Stimulated activated effector memory CD8-positive, alpha-beta T cell treated with anti-CD3 and anti-CD28 coated beads, Interleukin-12 subunit alpha, Interleukin-12 subunit beta, amount 100 ng/mL, for 72 hours (primary cell): ENCODE data around the gene TRMT5.

Experiments
- ATAC-seq: fragments of 150-1000 bp; cut with Tn5 transposase; 2 replicates; pipeline ENCODE4 v1.10.0; 2021
- DNase-seq, 2 donors: peaks; one replicate each; pipeline ENCODE4 v3.0.0; 2021 to 2022; ENCODE audit warnings: low spot score in 2 of 2
- H3K27ac Mint-ChIP-seq: one replicate; pipeline ENCODE4 v1.8.0; 2022; ENCODE audit warnings: mild to moderate bottlenecking, mixed read lengths
- H3K36me3 Mint-ChIP-seq: one replicate; pipeline ENCODE4 v1.8.0; 2022; ENCODE audit warnings: mild to moderate bottlenecking, mixed read lengths
- H3K4me1 Mint-ChIP-seq: one replicate; pipeline ENCODE4 v1.8.0; 2022; ENCODE audit warnings: mixed read lengths
- H3K4me3 Mint-ChIP-seq: one replicate; pipeline ENCODE4 v1.8.0; 2022; ENCODE audit warnings: mild to moderate bottlenecking, mixed read lengths
- H3K9me3 Mint-ChIP-seq: one replicate; pipeline ENCODE4 v1.8.0; 2022; ENCODE audit warnings: mixed read lengths

The TRMT5 gene, protein sequence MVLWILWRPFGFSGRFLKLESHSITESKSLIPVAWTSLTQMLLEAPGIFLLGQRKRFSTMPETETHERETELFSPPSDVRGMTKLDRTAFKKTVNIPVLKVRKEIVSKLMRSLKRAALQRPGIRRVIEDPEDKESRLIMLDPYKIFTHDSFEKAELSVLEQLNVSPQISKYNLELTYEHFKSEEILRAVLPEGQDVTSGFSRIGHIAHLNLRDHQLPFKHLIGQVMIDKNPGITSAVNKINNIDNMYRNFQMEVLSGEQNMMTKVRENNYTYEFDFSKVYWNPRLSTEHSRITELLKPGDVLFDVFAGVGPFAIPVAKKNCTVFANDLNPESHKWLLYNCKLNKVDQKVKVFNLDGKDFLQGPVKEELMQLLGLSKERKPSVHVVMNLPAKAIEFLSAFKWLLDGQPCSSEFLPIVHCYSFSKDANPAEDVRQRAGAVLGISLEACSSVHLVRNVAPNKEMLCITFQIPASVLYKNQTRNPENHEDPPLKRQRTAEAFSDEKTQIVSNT

DNA sequence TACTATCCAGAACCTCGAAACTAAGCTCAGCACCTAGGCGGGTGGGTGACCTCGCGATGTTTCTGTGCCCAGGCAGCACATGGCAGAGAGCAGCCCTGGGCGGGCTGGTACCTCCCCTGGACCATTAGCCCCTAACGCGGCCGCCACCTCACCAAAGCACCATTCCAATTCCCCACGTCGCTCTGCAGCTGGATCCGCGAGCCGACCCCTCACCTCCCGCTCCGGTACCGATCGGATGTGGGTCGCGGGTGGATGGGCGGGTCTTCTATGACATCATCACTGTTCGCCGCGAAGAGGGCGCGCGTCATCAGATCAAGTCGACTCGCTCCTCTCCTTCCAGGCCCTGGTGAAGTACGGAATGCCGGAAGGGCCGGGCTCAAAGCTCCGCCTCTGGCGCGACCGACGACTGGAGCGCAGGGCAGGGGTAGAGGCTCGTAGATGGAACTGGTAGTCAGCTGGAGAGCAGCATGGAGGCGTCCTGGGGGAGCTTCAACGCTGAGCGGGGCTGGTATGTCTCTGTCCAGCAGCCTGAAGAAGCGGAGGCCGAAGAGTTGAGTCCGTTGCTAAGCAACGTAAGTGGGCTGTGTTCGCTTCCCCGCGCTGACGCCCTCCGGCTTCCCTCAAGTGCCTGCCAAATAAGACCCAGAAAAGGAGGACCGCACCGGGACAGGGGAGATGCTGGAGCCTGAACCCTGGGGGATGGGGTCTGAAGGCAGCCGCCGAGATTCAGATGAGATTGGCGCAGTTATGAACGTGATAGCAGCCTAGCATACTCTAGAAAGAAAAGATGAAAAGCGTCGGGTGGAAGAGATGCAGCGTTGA, at the start of gene TRMT5, which contains the start of gene SLC38A6:
TSS of gene TRMT5 (minus strand) at position 269 of the 822 bp plus-strand sequence. CDS start at position 163, 106 bp downstream.
TSS of gene SLC38A6 (plus strand) at position 435 of the 822 bp plus-strand sequence. CDS start at position 468, 33 bp downstream.
- H3K4me1 Mint-ChIP-seq = peaks cover 6% of the 10 kb centered on the region
- DNase-seq = peak; percentile 88 to 98
- no peaks in the 10 kb centered on the region for H3K9me3 Mint-ChIP-seq
- peaks cover 9% of the 10 kb centered on the region for H3K36me3 Mint-ChIP-seq
- no peak within 1 kb of the TSS for H3K4me3 Mint-ChIP-seq
- ATAC-seq = peak; percentile 95
- H3K27ac Mint-ChIP-seq = no peak within 1 kb of the TSS

DNA sequence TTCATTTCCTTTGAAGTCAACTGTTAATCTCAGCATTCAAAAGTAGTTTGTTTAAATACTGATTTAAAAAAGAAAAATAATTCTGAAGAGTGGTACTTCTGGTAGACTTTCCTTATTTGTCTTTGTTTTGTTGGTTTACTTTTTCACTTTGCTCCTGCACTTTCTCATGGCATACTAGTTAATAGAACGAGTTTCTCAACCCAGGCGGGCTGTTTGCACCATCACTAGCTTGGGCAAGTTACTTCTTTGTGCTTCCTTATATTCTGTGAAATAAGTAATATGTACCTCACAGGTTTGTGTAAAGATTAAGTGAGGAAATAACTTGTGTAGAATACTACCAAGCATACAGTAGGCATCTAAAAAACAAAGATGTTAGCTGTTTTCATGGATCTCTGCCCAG, 45.6 kb upstream of the TRMT5 start:
- no peak for DNase-seq
- Mint-ChIP-seq H3K27ac (no peak overlapping the region), H3K36me3 (peaks cover 4% of the 10 kb centered on the region)

DNA sequence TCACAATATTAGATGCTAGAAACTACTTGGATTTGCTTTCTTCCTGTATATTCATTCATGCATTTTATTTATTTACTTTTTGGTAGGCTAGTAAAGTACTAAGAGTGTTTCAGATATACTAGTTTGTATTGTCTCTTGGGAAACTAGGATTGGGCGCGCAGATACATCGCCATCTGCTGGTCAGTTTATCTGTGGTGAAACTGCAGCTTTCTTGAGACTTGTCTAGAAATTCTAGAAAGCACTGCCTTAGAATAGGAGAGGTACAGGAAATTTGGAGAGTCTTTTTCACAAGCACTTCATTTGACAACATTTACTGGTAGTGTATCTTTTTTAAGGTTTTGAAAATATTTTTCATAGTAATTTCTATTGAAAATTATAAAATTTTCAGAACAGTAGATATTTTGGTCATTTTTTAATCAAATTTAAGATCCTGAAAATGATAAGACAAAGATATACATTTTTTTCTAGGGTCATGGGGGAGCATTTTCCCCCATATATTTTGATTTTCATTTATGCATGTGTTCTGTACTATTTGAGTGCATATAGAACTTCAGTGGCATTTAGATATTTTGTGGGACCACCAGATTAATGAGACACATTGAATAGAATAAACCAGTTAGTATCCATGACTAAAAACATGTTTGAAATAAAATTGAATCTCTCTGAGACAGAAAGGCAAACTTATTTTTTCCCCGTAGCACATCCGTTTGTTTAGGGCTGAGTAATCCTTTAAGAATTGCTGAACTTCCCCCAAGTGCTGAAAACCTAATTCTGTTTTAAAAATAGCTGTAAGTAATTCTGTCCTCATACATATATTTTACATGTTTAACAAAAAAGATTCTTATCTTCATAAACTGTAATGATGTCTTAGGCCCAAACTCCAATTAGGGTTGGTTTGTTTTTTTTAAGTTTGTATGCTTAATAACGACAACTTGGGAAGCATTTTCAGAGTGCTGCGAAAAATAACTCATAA, 44.7 kb upstream of the TRMT5 start:
- H3K36me3 Mint-ChIP-seq = peaks cover 4% of the 10 kb centered on the region

More for the DNA sequence above, 45.6 kb upstream of the TRMT5 start:
- ATAC-seq = no peak
- no peaks in the 10 kb centered on the region for H3K4me1 Mint-ChIP-seq
- no peaks in the 10 kb centered on the region for H3K9me3 Mint-ChIP-seq
- no peak overlapping the region for H3K4me3 Mint-ChIP-seq

DNA sequence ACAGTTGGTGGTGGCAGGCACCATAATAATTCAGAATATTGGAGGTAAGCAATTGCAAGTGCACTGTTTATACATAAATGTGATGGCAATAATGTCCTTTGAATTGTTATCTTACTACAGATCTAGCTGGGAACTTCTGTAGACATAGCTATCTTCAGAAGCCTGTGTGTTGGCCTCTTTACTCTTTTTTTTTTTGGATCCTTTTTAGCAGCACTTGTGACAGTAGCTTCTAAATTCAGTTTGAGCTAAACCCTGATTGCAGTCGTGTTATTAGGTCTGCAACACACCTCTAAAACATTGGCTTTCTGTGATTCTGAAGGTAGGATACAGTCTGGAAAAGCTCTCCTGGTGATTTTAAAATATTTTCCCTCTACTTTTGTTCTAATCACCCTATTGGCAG, 38.7 kb upstream of the TRMT5 start:
- no peak for DNase-seq
- no peak overlapping the region for H3K4me3 Mint-ChIP-seq
- ATAC-seq = no peak
- no peaks in the 10 kb centered on the region for H3K9me3 Mint-ChIP-seq
- H3K4me1 Mint-ChIP-seq = no peaks in the 10 kb centered on the region
- H3K27ac Mint-ChIP-seq = no peak overlapping the region
- no peaks in the 10 kb centered on the region for H3K36me3 Mint-ChIP-seq

More for the DNA sequence above, 44.7 kb upstream of the TRMT5 start:
- Mint-ChIP-seq H3K27ac (no peak overlapping the region), H3K4me1 (no peaks in the 10 kb centered on the region), H3K4me3 (no peak overlapping the region), H3K9me3 (no peaks in the 10 kb centered on the region)
- DNase-seq (peak; percentile 30 to 58), ATAC-seq (peak; percentile 63)

DNA sequence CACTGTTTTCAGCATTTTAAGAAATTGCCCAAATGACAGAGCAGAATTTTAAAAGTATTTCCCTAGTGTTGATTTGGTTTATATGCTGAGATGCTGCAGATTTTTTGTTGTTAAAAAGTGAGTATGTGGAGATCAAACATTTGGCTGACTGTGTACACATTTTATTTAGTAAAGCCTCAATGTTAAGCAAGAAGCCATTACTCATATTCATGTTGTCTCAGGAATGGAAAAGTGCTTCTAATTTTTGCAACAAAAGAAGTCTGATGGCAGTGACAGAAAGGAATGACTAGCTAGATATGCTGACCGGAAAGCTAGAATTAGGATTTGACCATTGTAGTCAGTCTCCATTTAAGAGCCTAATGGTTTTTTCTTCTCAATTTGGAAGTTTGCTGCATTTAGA, 22.7 kb upstream of the TRMT5 start:
- H3K4me3 Mint-ChIP-seq = no peak overlapping the region
- DNase-seq (no peak), ATAC-seq (no peak)
- no peak overlapping the region for H3K27ac Mint-ChIP-seq
- H3K4me1 Mint-ChIP-seq = no peaks in the 10 kb centered on the region
- H3K9me3 Mint-ChIP-seq = no peaks in the 10 kb centered on the region
- H3K36me3 Mint-ChIP-seq = no peaks in the 10 kb centered on the region

DNA sequence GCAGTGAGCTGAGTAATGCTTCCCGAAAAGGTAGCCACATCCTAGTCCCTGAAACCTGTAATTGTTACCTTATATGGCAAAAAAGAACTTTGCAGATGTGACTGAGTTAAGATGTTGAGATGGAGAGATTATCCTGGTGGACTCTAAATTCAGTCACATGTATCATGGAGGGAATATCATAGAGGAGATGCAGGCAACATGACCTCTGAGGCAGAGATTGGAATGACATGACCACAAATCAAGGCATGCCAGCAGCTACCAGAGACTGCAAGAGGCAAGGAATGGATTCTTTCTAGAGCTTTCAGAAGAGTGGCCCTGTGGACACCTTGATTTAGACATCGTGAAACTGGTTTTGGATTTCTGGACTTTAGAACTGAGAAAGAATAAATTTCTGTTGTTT, 18.7 kb upstream of the TRMT5 start:
- no peak overlapping the region for H3K27ac Mint-ChIP-seq
- no peaks in the 10 kb centered on the region for H3K4me1 Mint-ChIP-seq
- no peaks in the 10 kb centered on the region for H3K36me3 Mint-ChIP-seq
- ATAC-seq (no peak), DNase-seq (no peak)
- H3K4me3 Mint-ChIP-seq = no peak overlapping the region
- H3K9me3 Mint-ChIP-seq = no peaks in the 10 kb centered on the region

DNA sequence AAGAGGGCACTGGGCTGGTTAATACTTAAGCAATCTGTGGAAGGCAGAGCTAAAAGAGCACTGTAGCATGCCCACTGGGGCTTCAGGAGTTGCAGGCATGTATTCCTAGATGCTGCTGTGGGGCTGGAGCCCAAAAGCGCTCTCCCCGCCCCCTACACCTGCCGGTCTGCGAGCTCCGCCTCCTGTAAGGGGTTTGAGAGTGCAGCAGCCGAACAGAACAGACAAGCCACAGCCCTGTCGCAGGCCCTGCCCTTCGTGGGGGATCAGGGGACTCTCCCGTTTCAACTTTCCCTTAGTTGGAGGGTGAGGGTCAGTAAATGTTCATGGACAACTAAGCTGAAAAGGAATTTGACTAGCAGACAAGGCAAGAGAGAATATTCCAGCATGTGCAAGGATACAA, 17.7 kb upstream of the TRMT5 start:
- H3K36me3 Mint-ChIP-seq = no peaks in the 10 kb centered on the region
- H3K4me1 Mint-ChIP-seq = no peaks in the 10 kb centered on the region
- no peak for ATAC-seq
- DNase-seq = no peak
- no peaks in the 10 kb centered on the region for H3K9me3 Mint-ChIP-seq
- H3K27ac Mint-ChIP-seq = no peak overlapping the region
- H3K4me3 Mint-ChIP-seq = no peak overlapping the region

DNA sequence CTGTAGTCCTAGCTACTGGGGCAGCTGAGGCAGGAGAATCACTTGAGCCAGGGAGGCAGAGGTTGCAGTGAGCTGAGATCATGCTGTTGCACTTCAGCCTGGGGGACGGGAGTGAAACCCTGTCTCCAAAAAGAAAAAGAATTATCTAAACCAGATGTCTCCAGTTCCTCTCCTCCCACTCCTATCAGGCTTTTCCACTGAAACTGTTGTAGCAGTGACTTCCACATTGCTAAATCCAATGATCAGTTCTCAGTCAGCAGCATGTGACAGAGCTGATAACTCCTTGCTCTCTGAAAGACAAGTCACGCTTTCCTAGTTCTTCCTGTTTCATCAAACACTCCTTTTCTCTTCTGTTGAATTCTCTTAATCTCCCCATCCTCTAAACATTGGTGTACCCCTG, 8.7 kb upstream of the TRMT5 start:
- DNase-seq = no peak
- no peaks in the 10 kb centered on the region for H3K4me1 Mint-ChIP-seq

DNA sequence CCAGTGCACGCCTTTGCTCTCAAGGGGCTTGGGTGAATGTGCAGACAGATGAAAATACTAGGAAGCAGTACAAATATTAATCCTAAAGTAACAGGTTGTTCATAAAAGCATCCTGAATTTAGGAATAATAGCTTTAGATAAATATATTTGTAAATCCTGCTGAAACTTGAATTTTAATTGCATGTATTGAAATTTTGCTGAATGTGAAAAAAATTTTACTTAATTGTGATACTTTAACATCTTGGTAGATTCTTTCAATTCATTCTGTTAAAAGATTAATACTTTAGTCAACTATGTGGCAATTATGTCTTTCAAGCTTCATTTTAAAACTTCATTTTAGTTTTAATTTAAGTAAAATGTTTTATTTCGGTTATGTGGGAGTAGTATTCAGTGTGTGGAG, 5.6 kb upstream of the TRMT5 start:
- Mint-ChIP-seq H3K9me3 (no peaks in the 10 kb centered on the region), H3K27ac (no peak overlapping the region), H3K4me3 (no peak overlapping the region), H3K36me3 (peaks cover 6% of the 10 kb centered on the region), H3K4me1 (no peaks in the 10 kb centered on the region)
- DNase-seq = no peak
- ATAC-seq = no peak

More for the DNA sequence above, 8.7 kb upstream of the TRMT5 start:
- ATAC-seq = no peak
- no peak overlapping the region for H3K27ac Mint-ChIP-seq
- no peak overlapping the region for H3K4me3 Mint-ChIP-seq
- no peaks in the 10 kb centered on the region for H3K9me3 Mint-ChIP-seq
- peaks cover 6% of the 10 kb centered on the region for H3K36me3 Mint-ChIP-seq

DNA sequence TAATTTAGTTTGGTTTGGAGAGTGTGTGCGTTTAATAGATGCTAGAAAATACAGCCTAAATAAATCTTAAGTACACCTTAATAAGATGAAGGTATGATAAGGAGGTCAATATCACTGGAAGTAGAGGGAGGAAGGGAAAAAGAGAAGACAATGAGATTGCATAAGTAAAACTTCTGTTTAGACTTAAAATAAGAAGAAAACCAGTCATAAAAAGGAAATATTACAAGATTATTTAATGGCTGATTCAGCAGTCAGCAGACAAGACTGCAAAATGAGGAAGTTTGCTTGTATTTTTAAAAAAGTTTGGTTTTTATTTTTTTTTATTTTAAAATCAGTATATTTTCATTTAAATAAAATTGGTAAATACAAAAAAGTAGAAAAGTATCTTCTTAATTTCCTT, 3.3 kb upstream of the TRMT5 start:
- DNase-seq (no peak), ATAC-seq (no peak)
- Mint-ChIP-seq H3K9me3 (no peaks in the 10 kb centered on the region), H3K4me1 (peaks cover 5% of the 10 kb centered on the region), H3K4me3 (no peak overlapping the region), H3K36me3 (peaks cover 6% of the 10 kb centered on the region), H3K27ac (no peak overlapping the region)

DNA sequence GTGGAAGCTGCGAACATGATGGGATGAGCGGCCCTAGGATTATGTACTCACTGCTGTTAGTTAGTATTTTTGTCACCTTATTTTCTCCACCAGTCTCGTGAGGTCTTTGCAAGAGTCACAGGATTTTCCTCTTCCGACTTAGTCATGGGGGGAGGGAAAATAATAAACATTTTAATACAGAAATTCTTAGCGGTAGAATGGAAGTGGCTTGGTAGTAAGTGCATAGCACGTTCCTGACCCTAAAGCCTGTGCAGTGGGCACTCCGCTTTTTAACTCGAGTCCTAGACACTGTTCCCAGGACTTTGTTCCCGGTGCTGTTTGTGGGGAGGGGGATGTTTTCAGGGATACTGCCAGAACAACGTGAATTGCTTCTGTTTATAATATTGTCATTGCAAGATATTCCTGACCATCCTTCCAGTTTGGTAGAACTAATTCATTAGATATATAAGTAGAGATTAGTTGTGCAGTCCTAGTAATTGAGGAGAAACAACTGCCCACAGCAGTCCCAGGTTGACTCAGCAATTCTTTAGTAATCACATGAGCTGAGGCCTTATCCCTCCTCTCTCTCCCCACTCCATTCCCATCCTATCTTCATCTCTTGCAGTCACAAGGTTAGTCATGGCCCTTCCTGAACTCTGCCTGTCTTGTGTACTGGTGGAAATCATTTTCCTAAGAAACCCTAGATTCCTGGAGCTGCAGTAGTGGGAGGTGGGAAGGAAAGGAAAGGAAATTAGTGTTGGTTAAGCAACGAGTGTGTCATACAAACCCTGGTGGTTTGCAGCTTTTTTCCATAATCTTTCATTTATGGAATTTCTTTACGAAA, 965 bp upstream of the TRMT5 start:
- no peak for DNase-seq

DNA sequence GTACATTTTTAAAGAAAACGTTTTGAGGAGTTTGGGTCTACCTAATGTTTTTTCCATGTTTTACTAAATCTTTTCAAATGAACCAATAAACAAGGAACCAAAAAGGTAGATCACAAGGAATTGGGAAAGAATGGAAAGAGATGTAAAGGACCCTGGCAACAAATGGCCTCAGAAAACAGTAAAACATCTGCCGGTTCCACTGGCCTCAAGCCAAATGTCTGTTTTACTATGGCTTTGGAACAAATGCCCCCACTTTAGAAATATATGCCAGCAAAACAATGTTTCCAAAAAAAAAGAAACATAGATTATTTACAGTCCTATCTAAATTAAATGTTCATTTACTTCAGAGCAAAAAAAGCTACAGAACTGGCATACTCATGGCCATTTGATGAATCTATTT, 3.0 kb downstream of the TRMT5 start:
- no peak for DNase-seq
- ATAC-seq = no peak
- H3K36me3 Mint-ChIP-seq = peaks cover 28% of the 10 kb centered on the region
- H3K27ac Mint-ChIP-seq = no peak overlapping the region
- H3K4me1 Mint-ChIP-seq = peaks cover 6% of the 10 kb centered on the region
- no peak overlapping the region for H3K4me3 Mint-ChIP-seq
- H3K9me3 Mint-ChIP-seq = no peaks in the 10 kb centered on the region

More for the DNA sequence above, 965 bp upstream of the TRMT5 start:
- no peaks in the 10 kb centered on the region for H3K9me3 Mint-ChIP-seq
- H3K27ac Mint-ChIP-seq = no peak overlapping the region
- no peak overlapping the region for H3K4me3 Mint-ChIP-seq
- peaks cover 6% of the 10 kb centered on the region for H3K36me3 Mint-ChIP-seq
- no peak for ATAC-seq
- peaks cover 6% of the 10 kb centered on the region for H3K4me1 Mint-ChIP-seq

DNA sequence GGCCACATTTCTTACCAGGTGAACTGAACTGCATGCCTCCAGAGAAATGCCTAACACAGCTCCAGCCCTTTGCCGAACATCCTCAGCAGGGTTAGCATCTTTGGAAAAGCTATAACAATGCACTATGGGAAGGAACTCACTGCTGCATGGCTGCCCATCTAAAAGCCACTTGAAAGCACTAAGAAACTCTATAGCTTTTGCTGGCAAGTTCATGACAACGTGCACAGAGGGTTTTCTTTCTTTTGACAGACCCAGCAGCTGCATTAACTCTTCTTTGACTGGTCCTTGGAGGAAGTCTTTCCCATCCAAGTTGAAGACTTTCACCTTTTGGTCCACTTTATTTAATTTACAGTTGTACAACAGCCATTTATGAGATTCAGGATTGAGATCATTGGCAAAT, 5.3 kb downstream of the TRMT5 start:
- H3K9me3 Mint-ChIP-seq = no peaks in the 10 kb centered on the region
- no peak for DNase-seq

DNA sequence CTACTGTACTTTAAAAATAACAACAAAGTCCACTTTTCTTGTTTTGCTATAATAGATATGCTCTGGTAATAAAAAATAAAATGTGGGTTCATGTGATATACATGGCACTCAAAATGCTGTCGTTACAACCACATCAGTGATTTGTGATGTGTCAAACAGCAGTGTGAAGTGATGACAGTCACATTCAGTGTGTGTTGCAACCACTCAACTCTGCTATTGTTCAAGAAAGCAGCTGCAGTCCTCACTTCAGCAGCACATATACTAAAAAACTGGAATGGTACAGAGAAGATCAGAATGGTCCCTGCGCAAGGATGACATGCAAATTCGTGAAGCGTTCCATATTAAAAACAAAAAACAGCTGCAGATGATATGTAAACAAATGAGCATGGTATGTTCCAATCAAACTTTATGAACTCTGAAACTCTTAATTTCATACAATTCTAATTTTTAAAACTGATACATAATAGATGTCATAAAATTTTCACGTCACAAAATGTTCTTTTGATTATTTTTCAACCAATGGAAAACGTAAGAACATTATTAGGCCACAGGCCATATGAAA, 6.7 kb downstream of the TRMT5 start:
- no peak for DNase-seq
- H3K27ac Mint-ChIP-seq = no peak overlapping the region
- H3K9me3 Mint-ChIP-seq = no peaks in the 10 kb centered on the region
- ATAC-seq = no peak
- no peak overlapping the region for H3K4me3 Mint-ChIP-seq
- H3K4me1 Mint-ChIP-seq = peaks cover under 1% of the 10 kb centered on the region
- peaks cover 28% of the 10 kb centered on the region for H3K36me3 Mint-ChIP-seq

More for the DNA sequence above, 5.3 kb downstream of the TRMT5 start:
- H3K36me3 Mint-ChIP-seq = peaks cover 28% of the 10 kb centered on the region
- peaks cover 6% of the 10 kb centered on the region for H3K4me1 Mint-ChIP-seq
- no peak overlapping the region for H3K4me3 Mint-ChIP-seq
- ATAC-seq = no peak
- no peak overlapping the region for H3K27ac Mint-ChIP-seq
